PC-9 (cell line): Measurements from ENCODE around the gene JADE1.

Source experiments
- CTCF ChIP-seq: fragments of 200-600 bp; sonication (generic); conservative IDR thresholded peaks from 2 replicates; pipeline ENCODE4 v1.6.1; 2017; ENCODE audit warnings: mixed run types, antibody characterized with exemption, mild to moderate bottlenecking, moderate library complexity
- EZH2 ChIP-seq: fragments of 200-600 bp; sonication (generic); IDR thresholded peaks from 2 replicates; pipeline ENCODE4 v1.8.0; 2017; ENCODE audit warnings: antibody characterized with exemption, low read depth

- TF ChIP-seq CTCF, result no peak
- TF ChIP-seq EZH2, result no peak
Observed at GRCh38 chr4:128846063-128846462, 36.6 kb downstream of the JADE1 start.
